K562 (cell line): ENCODE measurements around the gene SUDS3. TPM values are rescaled to one million over a fixed set of nuclear protein-coding genes. Genes with fewer than 3 reads are reported as not detected.

ENCODE experiments used
- MGA ChIP-seq: fragments of 450-650 bp; IDR thresholded peaks from 2 replicates; pipeline ENCODE4 v1.6.1; 2016; ENCODE audit warnings: mild to moderate bottlenecking, moderate library complexity
- ZNF444 ChIP-seq: fragments of 250-450 bp; sonication (Bioruptor Pico); IDR thresholded peaks from 2 replicates; pipeline ENCODE4 v1.4.0; 2020; ENCODE audit warnings: mild to moderate bottlenecking, moderate library complexity
- polyA plus RNA-seq, 8 experiments: library from polyadenylated mRNA; depleted of rRNA in 4 of 8; stranded (reverse) in 5 of 8; unstranded in 3 of 8; fragments of >200 nt; fragmentation: Nextera tagmentation in 2 of 8; fragmentation: Illumina TruSeq in 1 of 8; extraction: Ambion mirVana in 2 of 8; extraction: Trizol in 1 of 8; gene quantifications; 2 replicates each; pipeline versions ENCODE4 v1.2.1 to v1.2.3, GENCODE V29; 2011 to 2014; ENCODE audit warnings: inconsistent platforms in 1 of 8, missing spikeins in 1 of 8
- total RNA-seq, 7 experiments: library from RNA; depleted of rRNA in 6 of 7; stranded (reverse); fragments of >200 nt in 6 of 7; fragmentation: Illumina TruSeq in 2 of 7; extraction: Trizol in 2 of 7; gene quantifications; 2 replicates each; pipeline versions ENCODE4 v1.2.1 to v1.2.3, GENCODE V29; 2011 to 2021; ENCODE audit warnings: low replicate concordance in 1 of 7

Gene SUDS3
- total and polyA plus RNA-seq, 9 of the 15 experiments (the other 6 are each of a cell fraction or from before 2014, with no cell fraction given), result 6.6 to 30.5 (median 23.3) TPM

GRCh38 chr12:118463677-118464076, 87.3 kb downstream of the SUDS3 start (continued):
- TF ChIP-seq MGA (no peak), ZNF444 (CRISPR knock-in tag) (no peak)
